WERI-Rb-1 (cell line): ENCODE data around the gene VPS13D.

ENCODE experiments used
- DNase-seq: peaks from one replicate; pipeline ENCODE4 v3.0.0-alpha.2; 2020
- H3K27ac ChIP-seq: fragments of 250-450 bp; sonication (Bioruptor Pico); 2 replicates; pipeline ENCODE4 v1.5.1; 2020; ENCODE audit warnings: mild to moderate bottlenecking, moderate library complexity
- H3K27me3 ChIP-seq: fragments of 250-450 bp; sonication (Bioruptor Pico); 2 replicates; pipeline ENCODE4 v1.5.1; 2021; ENCODE audit warnings: mild to moderate bottlenecking, low read depth, moderate library complexity; ENCODE audit not compliant: insufficient read depth, severe bottlenecking
- H3K36me3 ChIP-seq: fragments of 250-450 bp; sonication (Bioruptor Pico); 2 replicates; pipeline ENCODE4 v1.5.1; 2020; ENCODE audit warnings: mild to moderate bottlenecking, moderate library complexity
- H3K4me3 ChIP-seq: 2 replicates; pipeline ENCODE4 v1.5.1; 2011; ENCODE audit warnings: low read depth, mild to moderate bottlenecking, control low read depth, low read length
- H3K9me3 ChIP-seq: fragments of 250-450 bp; sonication (Bioruptor Pico); 2 replicates; pipeline ENCODE4 v1.5.1; 2021; ENCODE audit warnings: mild to moderate bottlenecking, moderate library complexity; ENCODE audit not compliant: severe bottlenecking
- CTCF ChIP-seq: IDR thresholded peaks from 2 replicates; pipeline ENCODE4 v1.5.1; 2011; ENCODE audit warnings: low read depth, mild to moderate bottlenecking, control low read depth, inconsistent platforms, low read length

The VPS13D gene

GRCh38 chr1:12549460-12550349, 319.9 kb downstream of the VPS13D start:
- no peak for DNase-seq
- Histone ChIP-seq H3K36me3 (no peaks in the 10 kb centered on the region), H3K4me3 (no peak overlapping the region), H3K27ac (no peak overlapping the region), H3K27me3 (no peaks in the 10 kb centered on the region), H3K9me3 (no peaks in the 10 kb centered on the region)
- no peak for TF ChIP-seq CTCF

GRCh38 chr1:12551584-12551983, 321.8 kb downstream of the VPS13D start:
- Histone ChIP-seq H3K4me3 (no peak overlapping the region), H3K27me3 (no peaks in the 10 kb centered on the region), H3K36me3 (no peaks in the 10 kb centered on the region), H3K27ac (no peak overlapping the region), H3K9me3 (no peaks in the 10 kb centered on the region)
- TF ChIP-seq CTCF = no peak
- no peak for DNase-seq

- no peak overlapping the region for H3K4me3 ChIP-seq
- no peak for TF ChIP-seq CTCF
- H3K36me3 ChIP-seq = no peaks in the 10 kb centered on the region
- H3K27ac ChIP-seq = no peak overlapping the region
- H3K9me3 ChIP-seq = no peaks in the 10 kb centered on the region
- no peaks in the 10 kb centered on the region for H3K27me3 ChIP-seq
- DNase-seq = no peak
Measured at GRCh38 chr1:12552111-12552888, 322.5 kb downstream of the VPS13D start.

GRCh38 chr1:12552951-12553921, 323.4 kb downstream of the VPS13D start:
- no peak overlapping the region for H3K27ac ChIP-seq
- DNase-seq = no peak
- H3K36me3 ChIP-seq = no peaks in the 10 kb centered on the region
- no peaks in the 10 kb centered on the region for H3K27me3 ChIP-seq
- no peak for TF ChIP-seq CTCF
- no peak overlapping the region for H3K4me3 ChIP-seq
- H3K9me3 ChIP-seq = no peaks in the 10 kb centered on the region

- Histone ChIP-seq H3K27ac (no peak overlapping the region), H3K27me3 (no peaks in the 10 kb centered on the region)
Measured at GRCh38 chr1:12553963-12554362, 324.1 kb downstream of the VPS13D start.

More at GRCh38 chr1:12553963-12554362, 324.1 kb downstream of the VPS13D start:
- Histone ChIP-seq H3K36me3 (no peaks in the 10 kb centered on the region), H3K4me3 (no peak overlapping the region), H3K9me3 (no peaks in the 10 kb centered on the region)
- no peak for DNase-seq
- no peak for TF ChIP-seq CTCF
